HepG2 (cell line): ENCODE data around the gene WDR35. TPM values are rescaled to one million over a fixed set of nuclear protein-coding genes. Genes with fewer than 3 reads are reported as not detected.

Source experiments
- ATAC-seq: fragments of 200-7000 bp; cut with Tn5 transposase; 3 replicates; pipeline ENCODE4 v1.9.1; 2020; ENCODE audit warnings: mild to moderate bottlenecking, moderate library complexity
- BruUV-seq: library from RNA; stranded (reverse); fragments of 400-500 nt; replicated peaks from 2 replicates; lab custom pipeline; 2021; lab: Mats Ljungman, UMichigan
- CTCF ChIA-PET: fragments of 300-600 bp; formaldehyde crosslinking; extraction: SDS; loops from one replicate; lab custom pipeline; 2021; ENCODE audit warnings: low total read pairs, inconsistent platforms, low intra/inter-chr PET ratio; lab: Yijun Ruan, JAX
- POLR2A ChIA-PET: fragments of 350-600 bp; sonication (Branson Sonifier 250); formaldehyde crosslinking; loops from one replicate; lab custom pipeline; 2020; ENCODE audit warnings: antibody characterized with exemption, inconsistent platforms; lab: Yijun Ruan, JAX
- DNase-seq: peaks from one replicate; pipeline ENCODE4 v3.0.0-alpha.2; 2015; ENCODE audit warnings: low spot score
- FAIRE-seq: peaks from 3 replicates; lab custom pipeline; 2011; peaks lifted over from hg19 to GRCh38; lab: Jason Lieb, UNC
- H2AFZ ChIP-seq: one replicate; pipeline ENCODE4 v1.6.1; 2011; ENCODE audit warnings: low read length, inconsistent platforms
- H3K27ac ChIP-seq: fragments of 300-600 bp; 3 replicates; pipeline ENCODE4 v1.8.0; 2011; ENCODE audit warnings: mixed run types, mild to moderate bottlenecking, mixed read lengths, low read length, inconsistent platforms; ENCODE audit not compliant: insufficient read depth; ENCODE audit errors: extremely low read length
- H3K27me3 ChIP-seq, 2 experiments: fragments of 200-600 bp in 1 of 2; 2 replicates in 1 of 2; 3 replicates in 1 of 2; pipeline versions ENCODE4 v1.6.0 to v1.8.0; 2011; ENCODE audit warnings: low read length in 2 of 2, mild to moderate bottlenecking in 2 of 2, moderate library complexity in 2 of 2, inconsistent platforms in 1 of 2; ENCODE audit not compliant: insufficient read depth in 2 of 2, control insufficient read depth in 1 of 2
- H3K36me3 ChIP-seq, 2 experiments: fragments of 200-600 bp in 1 of 2; replicated peaks in 1 of 2; 2 replicates in 1 of 2; 3 replicates in 1 of 2; pipeline versions ENCODE4 v1.5.1 to v1.8.0; 2011; ENCODE audit warnings: low read length in 2 of 2, inconsistent platforms in 1 of 2; ENCODE audit not compliant: insufficient read depth in 2 of 2, control insufficient read depth in 1 of 2
- H3K4me1 ChIP-seq: 2 replicates; pipeline ENCODE4 v1.5.1; 2012; ENCODE audit warnings: low read length, inconsistent platforms; ENCODE audit not compliant: insufficient read depth
- H3K4me2 ChIP-seq: 2 replicates; pipeline ENCODE4 v1.6.0; 2011; ENCODE audit warnings: low read depth, low read length, inconsistent platforms
- H3K4me3 ChIP-seq, 3 experiments: fragments of 200-600 bp in 1 of 3; sonication (generic), shearing (Covaris generic) in 1 of 3; replicated peaks in 1 of 3; 2 replicates each; pipeline ENCODE4 v1.5.1; 2011 to 2016; ENCODE audit warnings: low read length in 3 of 3, inconsistent platforms in 2 of 3, low read depth in 2 of 3, mild to moderate bottlenecking in 2 of 3, control low read depth in 1 of 3, mixed read lengths in 1 of 3; ENCODE audit not compliant: insufficient read depth in 1 of 3
- H3K79me2 ChIP-seq: one replicate; pipeline ENCODE4 v1.6.1; 2011; ENCODE audit warnings: low read length, inconsistent platforms; ENCODE audit not compliant: insufficient read depth
- H3K9ac ChIP-seq: 2 replicates; pipeline ENCODE4 v1.6.0; 2011; ENCODE audit warnings: mild to moderate bottlenecking, low read depth, low read length, inconsistent platforms; ENCODE audit not compliant: insufficient read depth
- H3K9me3 ChIP-seq: 2 replicates; pipeline ENCODE4 v1.5.1; 2012; ENCODE audit warnings: mild to moderate bottlenecking, low read length
- H4K20me1 ChIP-seq: 2 replicates; pipeline ENCODE4 v1.6.0; 2011; ENCODE audit warnings: inconsistent platforms, mild to moderate bottlenecking, low read length, moderate library complexity; ENCODE audit not compliant: insufficient read depth
- EP300 ChIP-seq, 3 experiments: sonication (generic) in 1 of 3; formaldehyde crosslinking in 1 of 3; IDR thresholded peaks; 2 replicates each; pipeline versions ENCODE4 v1.5.1 to v1.6.1; 2011 to 2020; ENCODE audit warnings: low read depth in 2 of 3, low read length in 2 of 3, borderline replicate concordance in 1 of 3, improper control_type of control experiment in 1 of 3, mild to moderate bottlenecking in 1 of 3, missing genetic modification reagents in 1 of 3, moderate library complexity in 1 of 3
- HOXD1 ChIP-seq: sonication (generic); formaldehyde crosslinking; IDR thresholded peaks from 2 replicates; pipeline ENCODE4 v1.5.0; 2020; ENCODE audit warnings: missing genetic modification reagents
- NFIC ChIP-seq: IDR thresholded peaks from 2 replicates; pipeline ENCODE4 v1.6.1; 2012; ENCODE audit warnings: mild to moderate bottlenecking, low read length, inconsistent platforms
- SALL1 ChIP-seq: sonication (generic); formaldehyde crosslinking; IDR thresholded peaks from 2 replicates; pipeline ENCODE4 v1.8.0; 2022; ENCODE audit warnings: mild to moderate bottlenecking, missing genetic modification reagents
- TCF7 ChIP-seq: sonication (generic); IDR thresholded peaks from 2 replicates; pipeline ENCODE4 v1.6.1; 2016; ENCODE audit warnings: antibody characterized with exemption, low read depth
- TOPORS ChIP-seq: sonication (generic); formaldehyde crosslinking; IDR thresholded peaks from 2 replicates; pipeline ENCODE4 v1.8.0; 2023; ENCODE audit warnings: mild to moderate bottlenecking, missing genetic modification reagents
- TSC22D2 ChIP-seq: sonication (generic); formaldehyde crosslinking; IDR thresholded peaks from 2 replicates; pipeline ENCODE4 v1.5.1; 2020; ENCODE audit warnings: missing genetic modification reagents, mild to moderate bottlenecking, borderline replicate concordance
- WGBS: methylation state at CpG from one replicate; pipeline ENCODE4 v1.1.6; 2017; ENCODE audit warnings: low lambda C conversion rate; 5-methylcytosine and 5-hydroxymethylcytosine counted together
- in situ Hi-C: cut with HindIII; loops from 2 replicates; pipeline ENCODE4 v1.10.0; 2017; ENCODE audit warnings: low pct_unique_long_range_greater_than_20kb; ENCODE audit not compliant: extremely low pct_ligation_motif_present
- intact Hi-C: fragments of 100-400 bp; cut with micrococcal nuclease; formaldehyde crosslinking; loops from one replicate; pipeline ENCODE4 v1.10.0; 2022; ENCODE audit not compliant: unreplicated experiment
- polyA plus RNA-seq, 8 experiments: library from polyadenylated mRNA; depleted of rRNA in 3 of 8; stranded (reverse) in 7 of 8; unstranded in 1 of 8; fragments of >200 nt; fragmentation: Illumina TruSeq in 4 of 8; extraction: Trizol in 4 of 8; gene quantifications; 2 replicates each; pipeline versions ENCODE4 v1.2.1 to v1.2.3, GENCODE V29; 2011 to 2016; ENCODE audit warnings: low read depth in 4 of 8, missing spikeins in 1 of 8, mixed read lengths in 1 of 8; ENCODE audit not compliant: insufficient read depth in 1 of 8
- total RNA-seq, 5 experiments: library from RNA; depleted of rRNA; stranded (reverse); fragments of >200 nt; fragmentation: Illumina TruSeq; extraction: Trizol; gene quantifications; 2 replicates each; pipeline ENCODE4 v1.2.3, GENCODE V29; 2016; ENCODE audit warnings: low read depth in 1 of 5
- TF ChIP-seq, protein P1 (sequence below): sonication (generic); formaldehyde crosslinking; IDR thresholded peaks from 2 replicates; pipeline ENCODE4 v1.4.0; 2020; ENCODE audit warnings: mild to moderate bottlenecking, missing genetic modification reagents, borderline replicate concordance
- TF ChIP-seq, protein P2 (sequence below): sonication (generic); formaldehyde crosslinking; IDR thresholded peaks from 2 replicates; pipeline ENCODE4 v1.5.1; 2020; ENCODE audit warnings: mild to moderate bottlenecking, missing genetic modification reagents, borderline replicate concordance
- TF ChIP-seq, protein P3 (sequence below): sonication (generic); formaldehyde crosslinking; IDR thresholded peaks from 2 replicates; pipeline ENCODE4 v1.4.0; 2020; ENCODE audit warnings: low read depth, missing genetic modification reagents

The WDR35 gene
- total and polyA plus RNA-seq, 2 of the 13 experiments (the other 11 are each of a cell fraction or from before 2014, with no cell fraction given) = 11.1 to 19.6 TPM

DNA sequence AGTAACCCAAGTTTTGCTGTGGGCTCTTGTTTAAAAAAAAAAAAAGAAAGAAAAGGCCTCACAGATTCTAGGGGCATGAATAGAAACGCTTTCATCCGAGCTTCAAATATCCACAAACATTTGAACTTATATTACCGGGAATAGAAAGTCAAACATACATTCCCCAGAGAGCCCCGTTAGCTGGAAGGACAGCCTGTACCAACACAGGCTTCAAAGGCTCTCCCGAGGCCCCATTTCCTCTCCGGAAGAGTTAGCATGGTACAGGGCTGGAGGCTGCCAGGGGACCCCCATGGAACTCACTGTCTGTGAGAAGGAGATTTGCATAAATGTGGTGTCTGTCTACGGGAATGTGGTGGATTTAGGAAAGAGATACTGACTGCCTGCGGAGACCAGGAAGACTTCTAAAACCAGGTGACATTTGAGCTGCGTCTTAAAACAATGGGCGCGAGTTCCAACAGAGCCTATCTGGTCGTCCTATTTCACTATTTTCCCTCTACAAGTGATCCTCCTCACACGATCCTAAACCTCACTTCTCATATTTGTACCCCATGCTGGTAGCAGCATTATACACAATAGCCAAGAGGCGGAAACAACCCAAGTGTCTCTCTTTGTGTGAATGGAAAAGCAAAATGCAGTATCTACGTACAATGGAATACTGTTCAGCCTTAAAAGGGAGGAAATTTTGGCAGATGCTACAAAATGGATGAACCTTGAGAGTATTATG, 23.4 kb upstream of the WDR35 start:
- peak; percentile 81 for ATAC-seq
- TF ChIP-seq, protein P1, sequence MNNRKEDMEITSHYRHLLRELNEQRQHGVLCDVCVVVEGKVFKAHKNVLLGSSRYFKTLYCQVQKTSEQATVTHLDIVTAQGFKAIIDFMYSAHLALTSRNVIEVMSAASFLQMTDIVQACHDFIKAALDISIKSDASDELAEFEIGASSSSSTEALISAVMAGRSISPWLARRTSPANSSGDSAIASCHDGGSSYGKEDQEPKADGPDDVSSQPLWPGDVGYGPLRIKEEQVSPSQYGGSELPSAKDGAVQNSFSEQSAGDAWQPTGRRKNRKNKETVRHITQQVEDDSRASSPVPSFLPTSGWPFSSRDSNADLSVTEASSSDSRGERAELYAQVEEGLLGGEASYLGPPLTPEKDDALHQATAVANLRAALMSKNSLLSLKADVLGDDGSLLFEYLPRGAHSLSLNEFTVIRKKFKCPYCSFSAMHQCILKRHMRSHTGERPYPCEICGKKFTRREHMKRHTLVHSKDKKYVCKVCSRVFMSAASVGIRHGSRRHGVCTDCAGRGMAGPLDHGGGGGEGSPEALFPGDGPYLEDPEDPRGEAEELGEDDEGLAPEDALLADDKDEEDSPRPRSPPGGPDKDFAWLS (CRISPR knock-in tag) = 0 out of 2 replicates have a peak, but pooled peaks have one; percentile 43
- TF ChIP-seq, protein P2, sequence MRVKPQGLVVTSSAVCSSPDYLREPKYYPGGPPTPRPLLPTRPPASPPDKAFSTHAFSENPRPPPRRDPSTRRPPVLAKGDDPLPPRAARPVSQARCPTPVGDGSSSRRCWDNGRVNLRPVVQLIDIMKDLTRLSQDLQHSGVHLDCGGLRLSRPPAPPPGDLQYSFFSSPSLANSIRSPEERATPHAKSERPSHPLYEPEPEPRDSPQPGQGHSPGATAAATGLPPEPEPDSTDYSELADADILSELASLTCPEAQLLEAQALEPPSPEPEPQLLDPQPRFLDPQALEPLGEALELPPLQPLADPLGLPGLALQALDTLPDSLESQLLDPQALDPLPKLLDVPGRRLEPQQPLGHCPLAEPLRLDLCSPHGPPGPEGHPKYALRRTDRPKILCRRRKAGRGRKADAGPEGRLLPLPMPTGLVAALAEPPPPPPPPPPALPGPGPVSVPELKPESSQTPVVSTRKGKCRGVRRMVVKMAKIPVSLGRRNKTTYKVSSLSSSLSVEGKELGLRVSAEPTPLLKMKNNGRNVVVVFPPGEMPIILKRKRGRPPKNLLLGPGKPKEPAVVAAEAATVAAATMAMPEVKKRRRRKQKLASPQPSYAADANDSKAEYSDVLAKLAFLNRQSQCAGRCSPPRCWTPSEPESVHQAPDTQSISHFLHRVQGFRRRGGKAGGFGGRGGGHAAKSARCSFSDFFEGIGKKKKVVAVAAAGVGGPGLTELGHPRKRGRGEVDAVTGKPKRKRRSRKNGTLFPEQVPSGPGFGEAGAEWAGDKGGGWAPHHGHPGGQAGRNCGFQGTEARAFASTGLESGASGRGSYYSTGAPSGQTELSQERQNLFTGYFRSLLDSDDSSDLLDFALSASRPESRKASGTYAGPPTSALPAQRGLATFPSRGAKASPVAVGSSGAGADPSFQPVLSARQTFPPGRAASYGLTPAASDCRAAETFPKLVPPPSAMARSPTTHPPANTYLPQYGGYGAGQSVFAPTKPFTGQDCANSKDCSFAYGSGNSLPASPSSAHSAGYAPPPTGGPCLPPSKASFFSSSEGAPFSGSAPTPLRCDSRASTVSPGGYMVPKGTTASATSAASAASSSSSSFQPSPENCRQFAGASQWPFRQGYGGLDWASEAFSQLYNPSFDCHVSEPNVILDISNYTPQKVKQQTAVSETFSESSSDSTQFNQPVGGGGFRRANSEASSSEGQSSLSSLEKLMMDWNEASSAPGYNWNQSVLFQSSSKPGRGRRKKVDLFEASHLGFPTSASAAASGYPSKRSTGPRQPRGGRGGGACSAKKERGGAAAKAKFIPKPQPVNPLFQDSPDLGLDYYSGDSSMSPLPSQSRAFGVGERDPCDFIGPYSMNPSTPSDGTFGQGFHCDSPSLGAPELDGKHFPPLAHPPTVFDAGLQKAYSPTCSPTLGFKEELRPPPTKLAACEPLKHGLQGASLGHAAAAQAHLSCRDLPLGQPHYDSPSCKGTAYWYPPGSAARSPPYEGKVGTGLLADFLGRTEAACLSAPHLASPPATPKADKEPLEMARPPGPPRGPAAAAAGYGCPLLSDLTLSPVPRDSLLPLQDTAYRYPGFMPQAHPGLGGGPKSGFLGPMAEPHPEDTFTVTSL (CRISPR knock-in tag) = peak; percentile 62; the same call in 1 of the 2 replicates
- TF ChIP-seq TCF7 = peak; percentile 94
- TF ChIP-seq SALL1 = peak; percentile 59
- TF ChIP-seq NFIC = peak; percentile 68; the same call in 1 of the 2 replicates
- TF ChIP-seq HOXD1 (CRISPR knock-in tag) = 0 out of 2 replicates have a peak, but pooled peaks have one; percentile 31
- peak in 1 of 2 experiments; percentile 88; a peak in 2 of 4 replicates for TF ChIP-seq EP300 (IDR thresholded peaks at IDR 0.05; ENCODE audit: low read depth in 2 of 2, low read length in 2 of 2)
- peak; percentile 92 for TF ChIP-seq EP300 (CRISPR knock-in tag; IDR thresholded peaks at IDR 0.05; ENCODE audit: borderline replicate concordance)
- TF ChIP-seq TOPORS = no peak
- TF ChIP-seq, protein P3, sequence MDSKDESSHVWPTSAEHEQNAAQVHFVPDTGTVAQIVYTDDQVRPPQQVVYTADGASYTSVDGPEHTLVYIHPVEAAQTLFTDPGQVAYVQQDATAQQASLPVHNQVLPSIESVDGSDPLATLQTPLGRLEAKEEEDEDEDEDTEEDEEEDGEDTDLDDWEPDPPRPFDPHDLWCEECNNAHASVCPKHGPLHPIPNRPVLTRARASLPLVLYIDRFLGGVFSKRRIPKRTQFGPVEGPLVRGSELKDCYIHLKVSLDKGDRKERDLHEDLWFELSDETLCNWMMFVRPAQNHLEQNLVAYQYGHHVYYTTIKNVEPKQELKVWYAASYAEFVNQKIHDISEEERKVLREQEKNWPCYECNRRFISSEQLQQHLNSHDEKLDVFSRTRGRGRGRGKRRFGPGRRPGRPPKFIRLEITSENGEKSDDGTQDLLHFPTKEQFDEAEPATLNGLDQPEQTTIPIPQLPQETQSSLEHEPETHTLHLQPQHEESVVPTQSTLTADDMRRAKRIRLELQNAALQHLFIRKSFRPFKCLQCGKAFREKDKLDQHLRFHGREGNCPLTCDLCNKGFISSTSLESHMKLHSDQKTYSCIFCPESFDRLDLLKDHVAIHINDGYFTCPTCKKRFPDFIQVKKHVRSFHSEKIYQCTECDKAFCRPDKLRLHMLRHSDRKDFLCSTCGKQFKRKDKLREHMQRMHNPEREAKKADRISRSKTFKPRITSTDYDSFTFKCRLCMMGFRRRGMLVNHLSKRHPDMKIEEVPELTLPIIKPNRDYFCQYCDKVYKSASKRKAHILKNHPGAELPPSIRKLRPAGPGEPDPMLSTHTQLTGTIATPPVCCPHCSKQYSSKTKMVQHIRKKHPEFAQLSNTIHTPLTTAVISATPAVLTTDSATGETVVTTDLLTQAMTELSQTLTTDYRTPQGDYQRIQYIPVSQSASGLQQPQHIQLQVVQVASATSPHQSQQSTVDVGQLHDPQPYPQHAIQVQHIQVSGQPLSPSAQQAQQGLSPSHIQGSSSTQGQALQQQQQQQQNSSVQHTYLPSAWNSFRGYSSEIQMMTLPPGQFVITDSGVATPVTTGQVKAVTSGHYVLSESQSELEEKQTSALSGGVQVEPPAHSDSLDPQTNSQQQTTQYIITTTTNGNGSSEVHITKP (CRISPR knock-in tag) = peak; percentile 83; the same call in 1 of the 2 replicates
- no peak for TF ChIP-seq TSC22D2 (CRISPR knock-in tag)

More for the DNA sequence above, 23.4 kb upstream of the WDR35 start:
- TSS peak; percentile 80 for BruUV-seq
- Histone ChIP-seq H3K4me3 (peak overlapping the region; percentile 71 to 89 (median 71)), H3K4me1 (peaks cover 77% of the 10 kb centered on the region), H3K36me3 (no peaks in the 10 kb centered on the region), H3K4me2 (peak overlapping the region; percentile 95), H3K79me2 (peaks cover 24% of the 10 kb centered on the region), H3K27me3 (no peaks in the 10 kb centered on the region; a peak in 1 of 5 replicates), H3K9ac (peak overlapping the region; percentile 83), H3K27ac (peak overlapping the region; percentile 72), H4K20me1 (no peaks in the 10 kb centered on the region), H3K9me3 (no peaks in the 10 kb centered on the region), H2AFZ (peak overlapping the region; percentile 16)
- FAIRE-seq (no peak), DNase-seq (peak; percentile 94)
- 34% methylated on average over 15 of the region's 15 CpGs for WGBS
- in situ Hi-C loops = loop anchor here (5.0 kb wide), 1 partner anchor 79 kb away; no protein-coding TSS in a partner anchor
- ChIA-PET POLR2A (interaction anchor here (0.9 to 8.9 kb wide), 14 partner anchors 11 to 433 kb away, joined by 3 to 109 read pairs (median 3); partner anchors contain the start of genes LAPTM4A, RHOB and WDR35), CTCF (interaction anchor here (1.1 to 1.4 kb wide), 2 partner anchors 58 to 80 kb away, joined by 3 to 4 read pairs; no protein-coding TSS in a partner anchor)
- intact Hi-C loops = loop anchor here (1.0 kb wide), 1 partner anchor 57 kb away; no protein-coding TSS in a partner anchor
